GM18505 (cell line): Measurements from ENCODE around the gene NACA2.

ENCODE experiments used
- ATAC-seq: cut with Tn5 transposase; IDR thresholded peaks from one replicate; pipeline ENCODE4 v1.9.1; 2021; ENCODE audit not compliant: unreplicated experiment
- POLR2A ChIP-seq: IDR thresholded peaks from 4 replicates; pipeline ENCODE4 v1.6.1; 2011; ENCODE audit warnings: borderline replicate concordance; ENCODE audit not compliant: insufficient read depth, insufficient read length; ENCODE audit errors: extremely low read depth

The NACA2 gene

DNA sequence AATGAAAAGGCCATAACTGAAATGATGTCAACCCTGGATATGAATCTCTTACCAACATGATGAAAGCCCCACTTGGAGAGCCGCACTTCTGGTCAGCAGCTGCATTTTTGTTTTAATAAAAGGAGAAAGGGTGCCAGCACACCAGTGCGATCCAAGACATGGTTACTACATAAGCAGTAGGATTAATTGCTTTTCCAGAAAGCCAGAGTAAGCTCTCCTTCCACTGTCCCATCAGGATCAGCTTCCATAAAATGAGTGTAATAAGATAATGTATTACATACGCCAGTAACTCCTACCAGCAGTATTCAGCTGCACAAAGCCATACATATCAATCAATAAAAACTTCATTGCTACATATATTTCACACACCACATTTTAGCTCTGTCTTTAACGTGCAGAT is 26.3 kb upstream of the NACA2 start:
- TF ChIP-seq POLR2A = no peak
- no peak for ATAC-seq

DNA sequence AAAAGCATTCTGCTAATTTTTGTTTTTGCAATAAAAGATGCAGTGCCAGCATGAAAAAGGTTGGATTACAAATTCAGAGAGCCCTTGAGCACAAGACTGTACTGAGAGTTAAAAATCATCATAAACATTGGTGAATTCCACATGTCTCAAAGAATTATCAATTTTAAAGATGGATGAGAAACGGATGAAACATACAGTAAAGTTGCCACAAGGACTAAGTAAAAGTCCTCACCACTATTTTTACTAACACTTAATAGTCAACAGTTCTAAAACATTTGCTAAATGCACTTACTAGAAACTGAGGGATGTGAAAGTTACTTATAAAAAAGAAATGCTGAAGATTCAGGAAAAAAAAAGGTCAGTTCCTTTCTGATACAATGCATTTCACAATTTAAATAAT is 25.8 kb upstream of the NACA2 start:
- TF ChIP-seq POLR2A = no peak
- no peak for ATAC-seq

DNA sequence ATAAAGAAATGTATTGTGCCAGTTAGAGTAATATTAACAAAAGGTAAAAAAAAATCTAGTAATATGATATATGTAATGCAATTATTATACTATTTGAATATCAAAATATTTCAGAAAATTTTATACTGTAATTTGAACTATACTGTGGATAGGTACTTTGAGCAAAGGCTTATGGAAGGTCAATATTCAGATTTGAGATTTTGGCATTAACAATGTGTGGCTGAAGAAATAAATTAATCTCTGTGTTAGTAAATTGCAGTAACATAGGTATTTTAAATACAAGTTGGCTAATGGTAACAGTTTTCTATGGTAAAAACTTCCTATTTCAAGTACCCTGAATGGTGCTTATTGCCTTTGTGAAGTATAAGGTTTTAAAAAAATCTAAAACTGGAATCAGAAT is 23.2 kb upstream of the NACA2 start:
- no peak for TF ChIP-seq POLR2A
- ATAC-seq = no peak

DNA sequence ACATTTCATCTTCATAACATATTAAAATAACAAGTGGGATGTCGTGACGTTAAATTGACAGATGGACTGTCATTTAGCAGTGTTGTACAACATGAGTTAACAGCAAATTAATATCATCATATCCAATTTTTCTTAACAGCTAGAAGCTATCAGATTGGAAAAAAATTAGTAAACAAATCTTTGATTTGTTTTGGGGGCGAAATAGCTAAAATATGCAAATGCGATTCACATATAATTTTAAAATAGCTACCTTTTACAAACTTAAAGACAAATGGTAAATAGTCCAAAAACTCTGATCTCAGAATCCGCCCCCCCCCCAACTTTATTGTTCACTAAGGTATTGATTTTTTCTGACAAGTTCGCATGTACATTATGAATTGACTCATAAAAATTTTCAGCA is 20.3 kb upstream of the NACA2 start:
- TF ChIP-seq POLR2A = no peak
- no peak for ATAC-seq

DNA sequence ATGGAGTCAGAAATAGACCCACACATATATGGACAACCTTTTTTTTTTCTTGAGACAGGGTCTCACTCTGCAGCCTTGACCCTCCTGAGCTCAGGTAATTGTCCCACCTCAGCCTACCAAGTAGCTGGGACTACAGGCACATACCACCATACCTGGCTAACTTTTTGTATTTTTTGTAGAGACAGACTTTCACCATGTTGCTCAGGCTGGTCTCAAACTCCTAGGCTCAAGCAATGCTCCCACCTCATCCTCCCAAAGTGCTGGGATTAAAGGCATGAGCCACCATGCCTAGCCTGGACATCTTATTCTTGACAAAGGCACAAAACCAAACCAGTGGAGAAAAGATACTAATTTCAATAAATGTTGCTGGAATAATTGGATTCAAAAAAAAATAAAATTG is 14.7 kb upstream of the NACA2 start:
- ATAC-seq = no peak
- TF ChIP-seq POLR2A = no peak

DNA sequence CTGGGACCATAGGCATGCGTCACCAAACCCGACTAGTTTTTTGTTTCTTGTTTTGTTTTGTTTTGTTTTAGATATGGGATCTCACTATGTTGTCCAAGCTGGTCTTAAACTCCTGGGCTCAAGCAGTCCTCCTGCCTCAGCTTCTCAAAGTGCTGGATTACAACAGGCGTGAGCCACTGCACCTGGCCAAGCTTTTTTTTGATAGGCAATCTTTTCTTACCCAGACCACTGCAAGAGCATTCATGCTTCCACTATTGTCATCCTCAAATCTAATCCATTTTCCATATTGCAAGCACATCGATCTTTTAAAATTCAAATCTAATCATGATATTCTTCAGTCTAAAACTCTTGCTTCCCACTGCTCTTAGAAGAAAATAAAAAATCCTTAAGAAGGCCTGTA is 10.3 kb upstream of the NACA2 start:
- no peak for TF ChIP-seq POLR2A
- no peak for ATAC-seq

DNA sequence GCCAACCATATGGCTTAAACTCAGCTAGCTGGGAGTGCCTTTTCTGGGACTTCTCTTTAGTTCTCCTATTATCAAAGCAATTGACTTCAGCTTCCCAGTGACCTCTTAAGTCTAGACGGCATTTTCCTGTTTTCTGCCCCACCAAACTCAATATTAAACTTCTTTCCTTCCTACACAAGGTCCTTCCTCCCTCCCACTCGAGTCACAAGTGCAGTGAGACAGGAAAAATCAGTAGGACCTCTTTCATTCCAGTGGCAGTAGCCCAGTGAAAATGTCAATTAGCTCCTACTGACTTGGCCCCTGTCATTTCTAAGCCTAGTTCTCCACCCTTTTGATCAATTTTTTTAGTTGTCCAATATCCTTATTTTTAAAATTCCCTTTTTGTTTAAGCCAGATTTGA is 9.6 kb upstream of the NACA2 start:
- TF ChIP-seq POLR2A = no peak
- ATAC-seq = no peak

DNA sequence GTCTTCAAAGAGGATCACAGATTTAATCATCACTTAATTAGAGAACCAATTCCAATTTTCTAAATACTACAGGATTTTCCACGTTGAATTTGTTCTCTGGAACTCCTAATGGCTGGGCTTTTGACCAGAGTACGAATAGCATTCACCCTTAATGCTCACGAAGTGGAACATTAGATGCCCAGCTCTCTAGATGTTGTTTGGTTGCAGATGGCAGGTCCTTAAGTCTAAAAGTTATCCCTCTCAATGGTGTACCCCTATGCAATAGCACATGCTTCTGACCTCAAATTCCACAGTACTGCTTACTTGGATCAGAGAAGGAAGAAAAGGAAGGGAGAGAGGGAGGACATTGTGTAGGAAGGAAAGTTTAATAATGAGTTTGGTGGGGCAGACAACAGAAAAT is 8.6 kb upstream of the NACA2 start:
- no peak for TF ChIP-seq POLR2A
- no peak for ATAC-seq

DNA sequence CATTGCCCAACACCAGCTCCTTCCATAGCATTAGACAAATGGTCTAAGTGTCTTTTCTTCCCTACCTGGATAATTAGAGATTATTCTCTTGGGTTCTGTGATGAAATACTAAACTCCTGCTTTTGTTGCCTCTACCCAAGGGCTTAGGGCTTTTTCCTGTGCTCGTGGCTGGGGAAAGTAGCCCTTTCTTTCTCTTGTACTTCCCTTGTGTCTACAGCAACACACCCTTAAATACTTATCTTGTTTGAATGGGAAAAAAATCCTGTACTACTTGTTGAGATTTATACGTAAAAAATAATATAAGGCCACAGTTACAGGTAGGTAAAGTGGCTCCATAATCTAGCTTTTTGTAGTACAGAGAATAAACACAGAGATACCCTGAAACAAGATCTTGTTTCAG is 7.0 kb upstream of the NACA2 start:
- ATAC-seq = no peak
- no peak for TF ChIP-seq POLR2A

DNA sequence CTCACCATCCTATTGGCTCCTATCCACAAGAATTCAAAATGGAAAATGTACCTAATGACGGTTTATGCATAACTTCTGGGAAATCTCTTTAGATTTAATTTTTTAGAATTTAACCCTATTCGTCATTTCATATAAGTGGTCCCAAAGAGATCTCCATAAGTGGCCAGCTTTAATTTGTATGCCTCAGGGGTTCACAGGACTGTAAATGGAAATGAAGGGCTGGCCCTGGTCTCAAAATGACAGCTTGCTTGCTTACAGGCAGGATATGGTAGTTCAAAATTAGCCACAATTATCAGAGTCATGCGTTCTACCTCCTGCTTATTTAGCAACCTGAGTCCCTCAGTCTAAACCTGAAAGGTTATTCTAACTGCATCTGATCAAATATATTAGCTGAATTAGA is 6.6 kb upstream of the NACA2 start:
- no peak for ATAC-seq
- TF ChIP-seq POLR2A = no peak

DNA sequence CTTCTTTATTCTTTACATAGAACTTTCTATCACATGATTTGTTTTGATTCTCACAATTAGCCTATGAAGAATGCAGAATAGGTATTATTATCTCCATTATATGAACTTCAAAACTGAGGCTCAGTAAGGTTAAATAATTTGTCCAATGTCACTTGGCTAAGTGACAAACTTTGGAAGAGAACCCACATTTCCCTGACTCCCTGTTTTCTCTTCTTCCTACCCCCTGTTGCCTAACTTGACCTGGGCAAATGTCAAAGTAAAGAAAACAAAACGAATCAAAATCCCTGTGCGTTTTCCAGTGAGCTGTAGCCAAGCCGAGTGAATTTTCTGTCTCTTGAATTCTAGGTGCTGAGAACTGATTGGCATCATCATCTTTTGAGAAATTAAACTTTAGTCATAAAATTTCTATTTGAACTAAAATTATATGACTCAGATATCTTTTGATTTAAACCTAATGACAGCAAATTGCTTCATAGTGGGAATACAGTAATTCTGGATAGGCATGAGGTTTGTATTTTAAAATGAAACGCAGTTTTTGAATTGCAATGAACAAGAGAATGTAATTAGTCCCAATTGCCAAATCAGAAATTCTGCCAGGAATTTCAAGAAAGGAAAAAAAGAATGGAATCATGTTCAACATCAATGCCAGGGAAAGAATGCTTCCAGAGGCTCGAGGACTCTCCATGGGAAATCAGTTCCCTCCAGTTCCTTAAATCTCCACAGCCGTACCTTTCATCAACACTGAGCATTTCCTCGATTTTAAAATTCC is 4.6 kb upstream of the NACA2 start:
- no peak for TF ChIP-seq POLR2A
- ATAC-seq = no peak

DNA sequence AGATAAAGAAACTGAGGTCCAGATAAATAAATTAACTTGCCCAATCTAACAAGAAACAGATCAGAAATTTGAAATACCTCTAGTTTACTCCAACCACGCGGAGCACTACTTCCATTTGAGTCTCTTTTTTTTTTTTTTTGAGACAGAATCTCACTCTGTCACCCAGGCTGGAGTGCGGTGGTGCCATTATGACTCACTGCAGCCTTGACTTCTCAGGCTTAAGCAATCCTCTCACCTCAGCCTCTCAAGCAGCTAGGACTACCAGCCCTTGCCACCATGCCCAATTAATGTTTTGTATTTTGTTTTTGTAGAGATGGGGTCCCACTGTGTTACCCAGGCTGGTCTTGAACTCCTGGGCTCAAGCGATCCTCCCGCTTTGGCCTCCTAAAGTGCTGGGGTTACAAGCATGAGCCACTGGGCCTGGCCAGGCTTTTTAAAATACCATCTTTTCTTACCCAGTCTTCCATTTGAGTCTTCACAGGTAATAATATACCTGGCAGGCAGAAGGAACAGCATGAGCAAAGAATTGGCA is 3.3 kb upstream of the NACA2 start:
- TF ChIP-seq POLR2A = no peak

DNA sequence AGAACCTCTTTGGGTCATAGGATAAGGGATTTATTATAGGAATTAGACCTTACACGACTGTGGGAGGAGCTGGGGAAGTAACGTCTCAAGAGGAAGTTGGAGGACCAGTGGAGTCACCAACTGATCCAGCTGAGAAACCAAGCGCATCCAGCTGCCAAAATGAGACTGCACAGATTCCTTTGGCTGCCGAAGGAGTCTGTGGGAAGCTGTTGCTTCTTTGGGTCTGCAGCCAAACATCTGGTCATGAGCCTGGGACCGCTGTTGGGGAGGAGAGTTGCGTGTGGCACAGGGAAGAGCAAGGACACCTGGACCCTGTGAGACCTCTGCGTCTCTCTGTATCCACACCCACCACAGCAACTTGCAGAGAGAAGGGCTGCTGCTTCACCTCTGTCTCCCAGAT is 2.4 kb upstream of the NACA2 start:
- ATAC-seq = no peak
- TF ChIP-seq POLR2A = no peak

More for the DNA sequence above, 3.3 kb upstream of the NACA2 start:
- no peak for ATAC-seq

DNA sequence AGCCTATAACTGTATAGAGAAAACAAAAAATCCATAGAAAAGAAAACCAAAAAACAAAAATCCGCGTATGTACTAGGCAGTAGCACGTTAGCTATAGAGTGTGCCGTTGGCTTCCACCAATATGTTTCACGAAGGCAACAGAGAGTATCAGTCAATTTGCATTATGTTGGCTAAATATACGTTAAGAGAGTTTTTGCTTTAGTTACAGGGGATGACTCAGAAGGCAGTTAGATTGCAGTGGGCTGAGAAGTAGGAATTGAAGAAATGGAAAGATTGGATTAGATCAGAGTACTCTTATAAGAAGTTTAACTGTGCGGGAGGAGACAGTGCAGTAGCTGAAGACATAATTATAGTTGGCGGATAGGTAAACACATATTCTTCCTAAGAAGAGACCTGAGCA is 911 bp upstream of the NACA2 start:
- no peak for TF ChIP-seq POLR2A
- no peak for ATAC-seq
